GM21381 (cell line): ENCODE measurements around the gene OS9.
"Not testable (repeated sequence)": the region's sequence is repeated elsewhere in the genome, so short reads cannot be mapped to it uniquely, and the experiment has no call there.

ENCODE experiments used
- ATAC-seq: cut with Tn5 transposase; IDR thresholded peaks from one replicate; pipeline ENCODE4 v1.9.1; 2021; ENCODE audit warnings: mild to moderate bottlenecking, moderate library complexity; ENCODE audit not compliant: unreplicated experiment

OS9 gene, protein sequence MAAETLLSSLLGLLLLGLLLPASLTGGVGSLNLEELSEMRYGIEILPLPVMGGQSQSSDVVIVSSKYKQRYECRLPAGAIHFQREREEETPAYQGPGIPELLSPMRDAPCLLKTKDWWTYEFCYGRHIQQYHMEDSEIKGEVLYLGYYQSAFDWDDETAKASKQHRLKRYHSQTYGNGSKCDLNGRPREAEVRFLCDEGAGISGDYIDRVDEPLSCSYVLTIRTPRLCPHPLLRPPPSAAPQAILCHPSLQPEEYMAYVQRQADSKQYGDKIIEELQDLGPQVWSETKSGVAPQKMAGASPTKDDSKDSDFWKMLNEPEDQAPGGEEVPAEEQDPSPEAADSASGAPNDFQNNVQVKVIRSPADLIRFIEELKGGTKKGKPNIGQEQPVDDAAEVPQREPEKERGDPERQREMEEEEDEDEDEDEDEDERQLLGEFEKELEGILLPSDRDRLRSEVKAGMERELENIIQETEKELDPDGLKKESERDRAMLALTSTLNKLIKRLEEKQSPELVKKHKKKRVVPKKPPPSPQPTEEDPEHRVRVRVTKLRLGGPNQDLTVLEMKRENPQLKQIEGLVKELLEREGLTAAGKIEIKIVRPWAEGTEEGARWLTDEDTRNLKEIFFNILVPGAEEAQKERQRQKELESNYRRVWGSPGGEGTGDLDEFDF

GRCh38 chr12:57693659-57694458 is at the start of gene OS9:
TSS of gene OS9 (plus strand) at chr12:57694132. CDS start at chr12:57694162, 30 bp downstream.
- peak; percentile 97 for ATAC-seq

GRCh38 chr12:57645990-57646658 is 47.8 kb upstream of the OS9 start:
- not testable (repeated sequence) for ATAC-seq

GRCh38 chr12:57646659-57647049 is 47.3 kb upstream of the OS9 start:
- not testable (repeated sequence) for ATAC-seq

DNA sequence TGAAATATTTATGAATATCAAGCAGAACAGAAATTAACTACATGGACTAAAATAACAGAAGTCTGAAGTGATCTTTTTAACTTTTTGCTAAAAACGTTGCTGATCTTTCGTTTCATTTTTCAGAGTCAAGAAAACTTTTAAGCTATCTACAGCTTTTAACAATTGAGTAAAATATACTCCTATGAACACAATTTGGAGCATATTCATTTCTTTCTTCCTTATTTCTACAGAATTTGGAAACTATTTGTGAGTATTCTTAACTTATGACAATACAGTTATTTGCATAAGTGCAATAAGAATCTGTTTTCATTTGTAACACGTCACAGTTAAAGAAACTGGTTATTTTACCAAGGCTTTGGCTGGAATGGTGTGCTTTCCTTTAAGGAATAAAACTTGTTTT is 39.9 kb upstream of the OS9 start:
- ATAC-seq, result no peak

DNA sequence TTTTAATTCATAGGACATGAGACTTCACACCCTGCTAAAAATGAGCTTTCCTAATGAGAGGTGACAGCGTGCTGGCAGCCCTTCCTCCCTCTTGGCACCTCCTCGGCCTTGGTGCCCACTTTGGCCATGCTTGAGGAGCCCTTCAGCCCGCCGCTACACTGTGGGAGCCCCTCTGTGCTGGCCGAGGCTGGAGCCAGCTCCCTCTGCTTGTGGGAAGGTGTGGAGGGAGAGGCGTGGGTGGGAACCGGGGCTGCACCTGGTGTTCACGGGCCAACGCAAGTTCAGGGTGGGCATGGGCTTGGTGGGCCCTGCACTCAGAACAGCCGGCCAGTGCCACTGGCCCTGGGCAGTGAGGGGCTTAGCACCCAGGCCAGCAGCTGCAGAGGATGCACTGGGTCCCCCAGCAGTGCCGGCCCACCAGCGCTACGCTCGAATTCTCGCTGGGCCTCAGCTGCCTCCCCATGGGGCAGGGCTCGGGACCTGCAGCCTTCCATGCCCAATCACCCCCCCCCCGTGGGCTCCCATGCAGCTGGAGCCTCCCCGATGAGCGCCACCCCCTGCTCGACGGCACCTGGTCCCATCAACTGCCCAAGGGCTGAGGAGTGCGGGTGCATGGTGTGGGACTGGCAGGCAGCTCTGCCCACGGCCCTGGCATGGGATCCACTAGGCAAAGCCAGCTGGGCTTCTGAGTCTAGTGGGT is 38.2 kb upstream of the OS9 start:
- no peak for ATAC-seq

DNA sequence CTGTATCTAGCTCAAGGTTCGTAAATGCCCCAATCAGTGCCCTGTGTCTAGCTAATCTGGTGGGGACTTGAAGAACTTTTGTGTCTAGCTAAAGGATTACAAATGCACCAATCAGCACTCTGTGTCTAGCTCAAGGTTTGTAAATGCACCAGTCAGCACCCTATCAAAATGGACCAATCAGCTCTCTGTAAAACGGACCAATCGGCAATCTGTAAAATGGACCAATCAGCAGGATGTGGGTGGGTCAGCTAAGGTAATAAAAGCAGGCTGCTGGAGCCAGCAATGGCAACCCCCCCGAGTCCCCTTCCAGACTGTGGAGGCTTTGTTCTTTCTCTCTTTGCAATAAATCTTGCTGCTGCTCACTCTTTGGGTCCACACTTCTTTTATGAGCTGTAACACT is 37.5 kb upstream of the OS9 start:
- ATAC-seq, result not testable (repeated sequence)

GRCh38 chr12:57657744-57658143 is 36.2 kb upstream of the OS9 start:
- ATAC-seq, result no peak

DNA sequence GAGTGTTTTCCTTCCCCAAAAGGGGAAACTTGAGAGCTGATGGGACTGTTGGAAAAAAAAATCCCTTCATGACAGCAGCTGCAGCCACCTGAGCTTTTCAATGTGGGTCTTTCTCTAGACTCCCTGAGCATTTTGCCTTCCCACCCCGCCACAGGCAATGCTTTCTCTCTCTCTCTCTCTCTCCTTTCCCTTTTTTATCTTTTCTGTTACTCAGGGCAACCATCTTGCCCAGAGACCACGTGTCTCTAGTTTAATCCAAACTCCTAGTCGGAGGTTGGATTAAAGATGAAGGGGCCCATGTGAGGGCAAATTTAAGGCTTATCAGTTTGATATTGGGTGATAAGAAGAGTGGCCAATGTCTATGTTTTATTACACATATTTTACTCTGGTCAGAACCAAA is 35.0 kb upstream of the OS9 start:
- no peak for ATAC-seq

DNA sequence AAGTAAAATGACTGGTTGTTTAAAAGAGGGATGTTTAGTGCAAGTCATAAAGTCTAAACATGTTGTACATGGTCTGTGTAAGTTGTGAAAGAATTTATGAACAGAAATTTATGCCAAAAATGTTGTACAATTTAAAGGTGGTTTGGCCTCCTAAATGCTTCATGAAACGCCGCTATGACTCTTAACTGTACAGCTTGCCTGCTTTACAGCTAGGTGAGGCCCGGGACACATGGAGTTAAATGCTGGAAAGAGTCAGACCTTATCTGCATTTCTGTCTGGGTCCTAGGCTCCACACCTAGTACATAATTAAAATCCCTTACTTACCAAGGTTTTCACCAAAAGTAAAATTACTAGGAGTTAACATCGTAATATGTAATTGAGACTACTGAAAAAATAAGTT is 32.6 kb upstream of the OS9 start:
- no peak for ATAC-seq

- not testable (repeated sequence) for ATAC-seq
Measured at GRCh38 chr12:57665066-57665820, 28.7 kb upstream of the OS9 start.

GRCh38 chr12:57666897-57667296 is 27.0 kb upstream of the OS9 start:
- ATAC-seq, result no peak

- ATAC-seq, result not testable (repeated sequence)
Measured at GRCh38 chr12:57669691-57670090, 24.2 kb upstream of the OS9 start.

- not testable (repeated sequence) for ATAC-seq
Measured at GRCh38 chr12:57671811-57672210, 22.1 kb upstream of the OS9 start.

GRCh38 chr12:57672801-57673200 is 21.1 kb upstream of the OS9 start:
- no peak for ATAC-seq

DNA sequence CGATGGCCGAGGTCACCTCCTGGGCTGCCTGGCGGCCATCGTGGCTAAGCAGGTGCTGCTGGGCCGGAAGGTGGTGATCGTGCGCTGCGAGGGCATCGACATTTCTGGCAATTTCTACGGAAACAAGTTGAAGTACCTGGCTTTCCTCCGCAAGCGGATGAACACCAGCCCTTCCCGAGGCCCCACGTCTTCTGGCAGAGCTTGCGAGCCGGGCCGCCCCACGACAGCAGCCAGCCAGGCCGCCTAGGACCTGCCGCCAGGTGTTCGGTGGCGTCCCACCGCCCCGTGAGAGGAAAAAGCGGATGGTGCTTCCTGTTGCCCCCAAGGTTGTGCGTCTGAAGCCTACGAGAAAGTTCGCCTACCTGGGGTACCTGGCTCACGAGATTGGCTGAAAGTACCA is 19.2 kb upstream of the OS9 start:
- ATAC-seq, result no peak

GRCh38 chr12:57677947-57678346 is 16.0 kb upstream of the OS9 start:
- ATAC-seq, result not testable (repeated sequence)

- no peak for ATAC-seq
Measured at GRCh38 chr12:57679697-57680096, 14.2 kb upstream of the OS9 start.

DNA sequence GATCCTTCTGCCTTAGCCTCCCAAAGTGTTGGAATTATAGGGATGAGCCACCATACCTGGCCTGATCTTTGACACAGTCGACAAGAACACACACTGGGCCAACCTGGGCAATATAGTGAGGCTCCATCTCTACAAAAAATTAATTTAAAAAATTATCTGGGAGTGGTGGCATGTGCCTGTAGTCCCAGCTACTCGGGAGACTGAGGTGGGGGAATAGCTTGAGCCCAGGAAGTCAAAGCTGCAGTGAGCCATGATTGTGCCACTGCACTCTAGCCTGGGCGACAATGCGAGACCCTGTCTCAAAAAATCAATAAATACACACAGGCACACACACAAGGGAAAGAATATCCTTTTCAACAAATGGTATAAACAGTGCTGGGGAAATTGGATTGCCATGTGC is 6.1 kb upstream of the OS9 start:
- ATAC-seq, result no peak

- ATAC-seq, result no peak
Measured at GRCh38 chr12:57688931-57689330, 5.0 kb upstream of the OS9 start.

- no peak for ATAC-seq
Measured at GRCh38 chr12:57692500-57692899, 1.4 kb upstream of the OS9 start.
